ENCODE data around the gene CDH4.

Gene CDH4

GRCh38 chr20:61567204-61567603 is 315.1 kb downstream of the CDH4 start:
- Histone ChIP-seq H3K4me1 (ENCODE audit: control insufficient read depth in 2 of 2, insufficient read depth in 2 of 2, low read length in 2 of 2) (no peaks in the 10 kb centered on the region), H3K27ac (ENCODE audit: low read depth in 2 of 2, low read length in 2 of 2) (no peak overlapping the region), H3K27me3 (ENCODE audit: control insufficient read depth in 2 of 2, insufficient read depth in 2 of 2, low read length in 2 of 2) (no peaks in the 10 kb centered on the region), H3K9me3 (ENCODE audit: control insufficient read depth in 2 of 2, low read length in 2 of 2) (no peaks in the 10 kb centered on the region), H3K9ac (ENCODE audit: low read depth in 1 of 2, low read length in 2 of 2) (no peak overlapping the region), H3K36me3 (ENCODE audit: control insufficient read depth in 2 of 2, insufficient read depth in 2 of 2, low read length in 2 of 2) (no peaks in the 10 kb centered on the region), H3K4me3 (ENCODE audit: low read length in 2 of 2) (no peak overlapping the region)

DNA sequence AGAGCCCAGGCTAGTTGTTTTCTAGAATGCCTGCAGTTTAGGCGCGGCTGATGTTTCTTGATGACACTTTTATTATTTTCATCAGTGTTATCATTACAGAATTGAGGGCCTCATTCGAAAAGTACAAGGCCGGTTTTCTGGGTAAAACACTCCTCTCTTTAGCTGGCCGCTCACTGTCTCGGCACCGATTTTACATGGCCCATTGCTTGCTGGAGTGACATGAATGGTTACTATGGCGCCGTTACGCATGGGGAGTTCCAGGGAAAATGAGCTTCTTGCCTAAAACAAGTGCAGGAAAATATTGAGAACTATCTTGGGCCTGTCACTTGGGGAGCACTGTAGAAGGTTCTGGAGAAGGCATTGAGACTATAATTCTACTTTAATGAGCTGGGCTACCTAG is 317.8 kb downstream of the CDH4 start:
- H3K9me3 ChIP-seq (ENCODE audit: control insufficient read depth in 2 of 2, low read length in 2 of 2) = no peaks in the 10 kb centered on the region
- H3K4me3 ChIP-seq (ENCODE audit: low read length in 2 of 2) = no peak overlapping the region
- no peak overlapping the region for H3K27ac ChIP-seq (ENCODE audit: low read depth in 2 of 2, low read length in 2 of 2)
- no peak overlapping the region for H3K9ac ChIP-seq (ENCODE audit: low read depth in 1 of 2, low read length in 2 of 2)
- H3K27me3 ChIP-seq (ENCODE audit: control insufficient read depth in 2 of 2, insufficient read depth in 2 of 2, low read length in 2 of 2) = no peaks in the 10 kb centered on the region
- H3K36me3 ChIP-seq (ENCODE audit: control insufficient read depth in 2 of 2, insufficient read depth in 2 of 2, low read length in 2 of 2) = no peaks in the 10 kb centered on the region
- H3K4me1 ChIP-seq (ENCODE audit: control insufficient read depth in 2 of 2, insufficient read depth in 2 of 2, low read length in 2 of 2) = no peaks in the 10 kb centered on the region

GRCh38 chr20:61570646-61571195 is 318.7 kb downstream of the CDH4 start:
- Histone ChIP-seq H3K4me1 (ENCODE audit: control insufficient read depth in 2 of 2, insufficient read depth in 2 of 2, low read length in 2 of 2) (no peaks in the 10 kb centered on the region), H3K36me3 (ENCODE audit: control insufficient read depth in 2 of 2, insufficient read depth in 2 of 2, low read length in 2 of 2) (no peaks in the 10 kb centered on the region), H3K9me3 (ENCODE audit: control insufficient read depth in 2 of 2, low read length in 2 of 2) (no peaks in the 10 kb centered on the region), H3K4me3 (ENCODE audit: low read length in 2 of 2) (no peak overlapping the region), H3K27me3 (ENCODE audit: control insufficient read depth in 2 of 2, insufficient read depth in 2 of 2, low read length in 2 of 2) (no peaks in the 10 kb centered on the region), H3K27ac (ENCODE audit: low read depth in 2 of 2, low read length in 2 of 2) (no peak overlapping the region), H3K9ac (ENCODE audit: low read depth in 1 of 2, low read length in 2 of 2) (no peak overlapping the region)

GRCh38 chr20:61571221-61571620 is 319.2 kb downstream of the CDH4 start:
- H3K9ac ChIP-seq (ENCODE audit: low read depth in 1 of 2, low read length in 2 of 2) = no peak overlapping the region
- no peaks in the 10 kb centered on the region for H3K4me1 ChIP-seq (ENCODE audit: control insufficient read depth in 2 of 2, insufficient read depth in 2 of 2, low read length in 2 of 2)
- H3K36me3 ChIP-seq (ENCODE audit: control insufficient read depth in 2 of 2, insufficient read depth in 2 of 2, low read length in 2 of 2) = no peaks in the 10 kb centered on the region

DNA sequence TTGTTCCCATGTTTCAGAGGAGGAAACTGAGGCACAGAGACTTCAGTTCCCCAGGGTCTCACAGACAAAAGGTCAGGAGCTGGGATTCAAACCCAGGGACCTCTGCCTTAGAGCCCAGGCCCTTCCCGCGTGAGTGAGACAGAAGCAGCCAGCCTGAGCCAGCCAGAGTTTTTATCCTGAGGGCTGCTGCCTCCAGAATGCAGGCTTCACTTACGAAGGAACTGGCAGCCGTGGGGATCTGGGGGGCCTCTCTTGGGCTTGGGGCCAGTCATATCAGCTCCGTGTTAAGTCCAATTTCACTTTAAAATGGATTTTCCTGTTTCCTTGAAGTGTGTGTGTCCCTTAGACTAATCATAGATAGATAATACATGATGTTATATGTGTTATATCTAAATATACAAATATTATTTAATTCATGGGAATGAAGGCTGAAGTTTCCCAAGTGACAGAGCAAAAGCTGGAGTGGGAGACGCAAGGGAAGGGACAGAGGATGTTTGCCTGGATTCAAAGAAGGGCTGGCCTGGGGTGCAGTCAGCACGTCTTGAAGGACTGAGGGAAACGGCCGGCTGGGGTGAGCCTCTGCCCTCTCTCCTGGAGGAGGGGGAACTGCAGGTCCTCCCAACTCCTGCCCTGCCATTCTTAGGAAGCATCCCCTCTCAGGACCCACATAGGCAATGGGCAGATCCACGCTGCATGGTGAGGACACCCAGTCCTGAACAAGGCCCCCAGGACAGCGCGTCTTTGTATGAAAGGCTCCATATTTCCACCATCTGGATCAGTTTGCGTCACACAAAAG is 320.1 kb downstream of the CDH4 start:
- H3K36me3 ChIP-seq (ENCODE audit: control insufficient read depth in 2 of 2, insufficient read depth in 2 of 2, low read length in 2 of 2) = no peaks in the 10 kb centered on the region
- no peaks in the 10 kb centered on the region for H3K27me3 ChIP-seq (ENCODE audit: control insufficient read depth in 2 of 2, insufficient read depth in 2 of 2, low read length in 2 of 2)
- H3K4me3 ChIP-seq (ENCODE audit: low read length in 2 of 2) = no peak overlapping the region
- no peaks in the 10 kb centered on the region for H3K9me3 ChIP-seq (ENCODE audit: control insufficient read depth in 2 of 2, low read length in 2 of 2)
- no peak overlapping the region for H3K9ac ChIP-seq (ENCODE audit: low read depth in 1 of 2, low read length in 2 of 2)
- H3K27ac ChIP-seq (ENCODE audit: low read depth in 2 of 2, low read length in 2 of 2) = no peak overlapping the region
- H3K4me1 ChIP-seq (ENCODE audit: control insufficient read depth in 2 of 2, insufficient read depth in 2 of 2, low read length in 2 of 2) = no peaks in the 10 kb centered on the region

More at GRCh38 chr20:61571221-61571620, 319.2 kb downstream of the CDH4 start:
- Histone ChIP-seq H3K27ac (ENCODE audit: low read depth in 2 of 2, low read length in 2 of 2) (no peak overlapping the region), H3K27me3 (ENCODE audit: control insufficient read depth in 2 of 2, insufficient read depth in 2 of 2, low read length in 2 of 2) (no peaks in the 10 kb centered on the region), H3K9me3 (ENCODE audit: control insufficient read depth in 2 of 2, low read length in 2 of 2) (no peaks in the 10 kb centered on the region), H3K4me3 (ENCODE audit: low read length in 2 of 2) (no peak overlapping the region)

GRCh38 chr20:61572789-61573188 is 320.7 kb downstream of the CDH4 start:
- Histone ChIP-seq H3K36me3 (ENCODE audit: control insufficient read depth in 2 of 2, insufficient read depth in 2 of 2, low read length in 2 of 2) (no peaks in the 10 kb centered on the region), H3K4me3 (ENCODE audit: low read length in 2 of 2) (no peak overlapping the region), H3K27ac (ENCODE audit: low read depth in 2 of 2, low read length in 2 of 2) (no peak overlapping the region), H3K27me3 (ENCODE audit: control insufficient read depth in 2 of 2, insufficient read depth in 2 of 2, low read length in 2 of 2) (no peaks in the 10 kb centered on the region), H3K9me3 (ENCODE audit: control insufficient read depth in 2 of 2, low read length in 2 of 2) (no peaks in the 10 kb centered on the region), H3K4me1 (ENCODE audit: control insufficient read depth in 2 of 2, insufficient read depth in 2 of 2, low read length in 2 of 2) (no peaks in the 10 kb centered on the region), H3K9ac (ENCODE audit: low read depth in 1 of 2, low read length in 2 of 2) (no peak overlapping the region)

GRCh38 chr20:61573415-61574305 is 321.6 kb downstream of the CDH4 start:
- H3K27ac ChIP-seq (ENCODE audit: low read depth in 2 of 2, low read length in 2 of 2) = no peak overlapping the region
- H3K4me3 ChIP-seq (ENCODE audit: low read length in 2 of 2) = no peak overlapping the region
- H3K27me3 ChIP-seq (ENCODE audit: control insufficient read depth in 2 of 2, insufficient read depth in 2 of 2, low read length in 2 of 2) = no peaks in the 10 kb centered on the region
- no peak overlapping the region for H3K9ac ChIP-seq (ENCODE audit: low read depth in 1 of 2, low read length in 2 of 2)
- H3K9me3 ChIP-seq (ENCODE audit: control insufficient read depth in 2 of 2, low read length in 2 of 2) = no peaks in the 10 kb centered on the region
- H3K36me3 ChIP-seq (ENCODE audit: control insufficient read depth in 2 of 2, insufficient read depth in 2 of 2, low read length in 2 of 2) = no peaks in the 10 kb centered on the region
- H3K4me1 ChIP-seq (ENCODE audit: control insufficient read depth in 2 of 2, insufficient read depth in 2 of 2, low read length in 2 of 2) = no peaks in the 10 kb centered on the region

DNA sequence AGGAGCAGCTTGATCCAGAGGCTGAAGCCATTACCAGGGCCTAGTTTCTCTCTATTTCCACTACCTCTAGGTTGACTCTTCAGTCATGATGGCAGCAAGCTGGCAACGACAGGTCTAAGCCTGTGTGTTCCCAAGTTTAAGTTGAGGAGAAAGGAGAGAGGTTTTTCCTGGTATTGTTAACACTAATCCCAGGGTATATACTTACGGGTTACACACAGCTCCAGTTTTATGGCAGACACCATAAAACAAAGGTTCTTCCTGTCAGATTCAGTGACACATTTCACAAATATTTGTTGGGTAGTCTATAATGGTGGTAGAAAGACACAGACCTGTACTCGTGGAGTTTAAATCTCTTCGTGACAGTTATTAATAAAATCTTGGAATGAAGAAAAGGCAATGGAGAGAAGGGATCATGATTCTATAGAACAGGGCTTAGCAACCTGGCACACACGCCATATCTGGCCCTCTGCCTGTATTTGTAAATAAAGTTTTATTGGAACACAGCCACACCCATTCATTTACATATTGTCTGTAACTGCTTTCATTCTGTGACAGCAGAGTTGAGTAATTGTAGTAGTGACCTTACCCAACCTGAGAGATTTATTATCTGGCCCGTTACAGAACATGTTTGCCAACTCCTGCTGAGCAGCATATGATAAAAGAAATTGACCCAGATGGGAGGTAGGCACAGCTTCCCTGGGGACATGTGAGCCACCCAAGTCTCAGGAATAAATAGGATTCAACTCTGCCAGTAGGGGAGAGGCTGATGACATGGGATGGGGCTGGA is 323.3 kb downstream of the CDH4 start:
- Histone ChIP-seq H3K27me3 (ENCODE audit: control insufficient read depth in 2 of 2, insufficient read depth in 2 of 2, low read length in 2 of 2) (no peaks in the 10 kb centered on the region), H3K9me3 (ENCODE audit: control insufficient read depth in 2 of 2, low read length in 2 of 2) (no peaks in the 10 kb centered on the region), H3K4me3 (ENCODE audit: low read length in 2 of 2) (no peak overlapping the region), H3K36me3 (ENCODE audit: control insufficient read depth in 2 of 2, insufficient read depth in 2 of 2, low read length in 2 of 2) (no peaks in the 10 kb centered on the region), H3K4me1 (ENCODE audit: control insufficient read depth in 2 of 2, insufficient read depth in 2 of 2, low read length in 2 of 2) (no peaks in the 10 kb centered on the region), H3K9ac (ENCODE audit: low read depth in 1 of 2, low read length in 2 of 2) (no peak overlapping the region), H3K27ac (ENCODE audit: low read depth in 2 of 2, low read length in 2 of 2) (no peak overlapping the region)

- Histone ChIP-seq H3K27ac (ENCODE audit: low read depth in 2 of 2, low read length in 2 of 2) (no peak overlapping the region), H3K4me1 (ENCODE audit: control insufficient read depth in 2 of 2, insufficient read depth in 2 of 2, low read length in 2 of 2) (no peaks in the 10 kb centered on the region), H3K36me3 (ENCODE audit: control insufficient read depth in 2 of 2, insufficient read depth in 2 of 2, low read length in 2 of 2) (no peaks in the 10 kb centered on the region), H3K4me3 (ENCODE audit: low read length in 2 of 2) (no peak overlapping the region), H3K27me3 (ENCODE audit: control insufficient read depth in 2 of 2, insufficient read depth in 2 of 2, low read length in 2 of 2) (no peaks in the 10 kb centered on the region), H3K9ac (ENCODE audit: low read depth in 1 of 2, low read length in 2 of 2) (no peak overlapping the region), H3K9me3 (ENCODE audit: control insufficient read depth in 2 of 2, low read length in 2 of 2) (no peaks in the 10 kb centered on the region)
Measured at GRCh38 chr20:61576372-61576771, 324.3 kb downstream of the CDH4 start.

Measured in mucosa of rectum (tissue), 2 donors.